Left renal pelvis (tissue), 4 donors: Measurements from ENCODE around the gene RALBP1. TPM values are rescaled to one million over a fixed set of nuclear protein-coding genes. Genes with fewer than 3 reads are reported as not detected.

Experiments used
- DNase-seq, 4 donors: peaks; one replicate each; pipeline ENCODE4 v3.0.0-alpha.2; 2013; ENCODE audit warnings: low read depth in 4 of 4, low spot score in 3 of 4
- polyA plus RNA-seq, 4 donors: library from polyadenylated mRNA; unstranded; fragments of 120-200 nt; gene quantifications; one replicate each; pipeline ENCODE4 v1.2.1, GENCODE V29; 2013; ENCODE audit not compliant: insufficient read length in 4 of 4

Gene RALBP1
- polyA plus RNA-seq, 4 donors: 54.1 to 89.9 (median 83.9) TPM

GRCh38 chr18:9578306-9578705 lies 103.0 kb downstream of the RALBP1 start:
- DNase-seq: no peak

- no peak for DNase-seq
These were observed 106.4 kb downstream of the RALBP1 start for GRCh38 chr18:9581667-9582066.

- no peak for DNase-seq
These were observed 111.5 kb downstream of the RALBP1 start for GRCh38 chr18:9586814-9587213.

Other genes with a start within 250 kb of the RALBP1 start
- 100 to 1,000 TPM in 2 of 4 donors, 10 to 100 TPM in 2; 83.5 to 149 (median 116) TPM for gene TWSG1, start 140.7 kb upstream of the RALBP1 start, polyA plus RNA-seq
- gene PPP4R1, start 139.0 kb downstream of the RALBP1 start, polyA plus RNA-seq: 10 to 100 TPM; 82.0 to 98.0 (median 93.1) TPM
- 10 to 100 TPM; 27.0 to 39.1 (median 32.4) TPM for gene RAB31, start 232.8 kb downstream of the RALBP1 start, polyA plus RNA-seq